Activated naive CD8-positive, alpha-beta T cell treated with anti-CD3 and anti-CD28 coated beads for 36 hours (primary cell): ENCODE results near the gene PCDH1. TPM values are rescaled to one million over a fixed set of nuclear protein-coding genes. Genes with fewer than 3 reads are reported as not detected.

Experiments
- DNase-seq: peaks from one replicate; pipeline ENCODE4 v3.0.0; 2021
- H3K27ac Mint-ChIP-seq: one replicate; pipeline ENCODE4 v1.8.0; 2022; ENCODE audit warnings: mild to moderate bottlenecking, moderate library complexity, mixed read lengths
- H3K27me3 Mint-ChIP-seq: one replicate; pipeline ENCODE4 v1.8.0; 2022; ENCODE audit warnings: mild to moderate bottlenecking, mixed read lengths
- H3K36me3 Mint-ChIP-seq: one replicate; pipeline ENCODE4 v1.8.0; 2021; ENCODE audit warnings: mild to moderate bottlenecking, mixed read lengths
- H3K4me1 Mint-ChIP-seq: one replicate; pipeline ENCODE4 v1.8.0; 2021; ENCODE audit warnings: mixed read lengths
- H3K4me3 Mint-ChIP-seq: one replicate; pipeline ENCODE4 v1.8.0; 2022; ENCODE audit warnings: mild to moderate bottlenecking, moderate library complexity, mixed read lengths
- H3K9me3 Mint-ChIP-seq: one replicate; pipeline ENCODE4 v1.8.0; 2022; ENCODE audit warnings: mixed read lengths
- total RNA-seq, 2 experiments: library from RNA; stranded (reverse); gene quantifications; one replicate each; pipeline ENCODE4 v1.2.3, GENCODE V29; 2021

PCDH1 gene
- total RNA-seq, 2 experiments from 2014 or later = not detected

DNA sequence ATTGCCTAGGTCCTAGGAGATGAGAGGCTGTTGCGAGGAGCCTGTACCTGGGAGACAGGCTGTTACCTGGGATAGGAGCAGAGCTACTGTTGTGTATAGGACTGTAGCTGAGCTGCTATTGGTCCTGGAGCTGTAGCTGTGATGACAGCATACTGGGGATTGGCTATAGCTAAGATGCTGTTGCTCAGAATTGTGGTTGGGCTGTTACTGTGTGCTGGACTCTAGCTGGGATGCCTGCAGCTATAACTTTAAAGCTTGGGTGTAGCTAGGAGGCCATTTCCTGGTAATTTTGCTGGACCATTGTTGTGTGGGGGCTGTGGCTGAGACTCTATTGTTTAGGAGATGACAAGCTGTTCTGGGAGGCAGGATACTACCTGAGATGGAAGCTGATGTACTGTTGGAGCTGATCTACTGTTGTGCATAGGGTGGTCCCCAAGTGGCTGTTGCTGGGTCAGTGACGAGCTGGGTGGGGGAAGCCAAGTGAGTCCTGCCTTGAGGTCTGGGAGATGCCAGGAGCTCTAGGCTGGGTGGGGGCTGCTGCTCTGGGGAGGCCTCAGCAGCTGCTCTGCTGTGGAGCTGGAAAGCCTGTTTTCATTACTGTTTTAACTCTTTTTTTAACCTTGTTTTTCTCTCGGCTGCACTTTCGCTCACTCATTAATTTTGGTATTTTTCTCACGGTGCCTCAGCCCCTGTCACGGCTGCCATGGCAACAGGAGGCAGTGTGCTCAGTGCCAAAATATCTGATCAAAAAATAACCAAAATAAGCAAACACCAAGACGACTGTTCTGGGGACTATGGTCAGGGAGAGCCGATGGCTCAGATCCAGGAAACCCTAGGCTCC is 3.0 kb upstream of the PCDH1 start:
- H3K9me3 Mint-ChIP-seq = no peaks in the 10 kb centered on the region
- no peaks in the 10 kb centered on the region for H3K36me3 Mint-ChIP-seq
- H3K4me1 Mint-ChIP-seq = peaks cover 18% of the 10 kb centered on the region
- H3K4me3 Mint-ChIP-seq = no peak overlapping the region
- H3K27ac Mint-ChIP-seq = no peak overlapping the region
- peaks cover 88% of the 10 kb centered on the region for H3K27me3 Mint-ChIP-seq
- DNase-seq = no peak

DNA sequence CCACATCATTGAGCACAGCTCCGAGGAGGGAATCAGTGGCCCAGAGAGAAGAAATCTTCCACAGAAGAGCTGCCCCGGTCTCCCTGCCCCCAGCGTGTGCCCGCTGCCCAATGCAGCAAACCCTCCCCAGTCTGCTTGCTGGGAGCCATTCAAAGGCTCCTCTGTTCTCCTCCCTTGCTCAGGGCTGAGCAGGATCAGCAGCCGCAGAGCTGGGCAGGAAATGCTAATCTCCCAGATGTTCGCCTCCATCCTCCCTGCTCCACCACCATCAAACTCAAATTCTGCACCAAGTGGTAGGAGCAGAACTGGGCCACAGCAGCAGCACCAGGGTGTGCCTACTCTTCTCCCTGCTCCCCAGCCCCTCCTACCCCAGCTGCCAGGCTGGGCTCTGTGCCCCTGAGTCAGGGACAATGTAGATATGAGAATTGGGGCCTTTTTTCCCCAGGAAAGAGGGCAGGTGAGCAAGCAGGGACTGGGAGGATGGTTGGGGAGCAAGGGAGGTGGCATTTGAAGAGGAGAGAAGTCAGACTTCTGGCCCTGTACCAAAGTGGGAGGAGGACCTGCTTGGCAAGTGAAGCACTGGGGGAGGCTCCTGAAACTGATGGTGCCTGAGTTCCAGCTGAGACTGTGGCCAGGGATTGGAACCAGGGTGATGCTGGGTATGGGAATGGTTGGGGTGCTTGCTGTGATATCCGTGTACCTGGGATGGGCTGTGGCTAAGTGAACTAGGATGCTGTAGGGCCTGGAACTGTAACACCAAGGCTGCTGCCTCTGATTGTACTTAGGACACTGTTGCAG is 1.9 kb upstream of the PCDH1 start:
- Mint-ChIP-seq H3K27ac (no peak overlapping the region), H3K4me3 (no peak overlapping the region), H3K4me1 (peaks cover 21% of the 10 kb centered on the region), H3K9me3 (no peaks in the 10 kb centered on the region), H3K27me3 (peaks cover 87% of the 10 kb centered on the region), H3K36me3 (no peaks in the 10 kb centered on the region)
- no peak for DNase-seq

DNA sequence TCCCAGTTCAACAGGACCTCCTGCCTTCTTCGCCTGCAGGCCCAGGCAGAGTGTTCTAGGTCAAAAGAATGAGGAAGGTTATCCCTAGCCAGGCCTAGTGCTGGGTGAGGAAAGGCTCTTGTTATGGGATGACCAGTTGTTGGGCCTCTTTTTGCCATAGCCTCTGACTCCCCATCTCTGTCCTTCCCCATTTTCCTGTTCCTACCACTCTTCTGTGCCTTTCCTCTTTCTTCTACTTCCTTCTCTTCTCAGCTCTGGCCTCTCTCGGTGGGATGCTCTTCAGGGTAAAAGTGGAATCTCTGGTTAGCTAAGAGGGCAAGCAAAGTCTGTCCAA is 1.2 kb upstream of the PCDH1 start:
- peak overlapping the region; percentile 57 for H3K4me3 Mint-ChIP-seq

DNA sequence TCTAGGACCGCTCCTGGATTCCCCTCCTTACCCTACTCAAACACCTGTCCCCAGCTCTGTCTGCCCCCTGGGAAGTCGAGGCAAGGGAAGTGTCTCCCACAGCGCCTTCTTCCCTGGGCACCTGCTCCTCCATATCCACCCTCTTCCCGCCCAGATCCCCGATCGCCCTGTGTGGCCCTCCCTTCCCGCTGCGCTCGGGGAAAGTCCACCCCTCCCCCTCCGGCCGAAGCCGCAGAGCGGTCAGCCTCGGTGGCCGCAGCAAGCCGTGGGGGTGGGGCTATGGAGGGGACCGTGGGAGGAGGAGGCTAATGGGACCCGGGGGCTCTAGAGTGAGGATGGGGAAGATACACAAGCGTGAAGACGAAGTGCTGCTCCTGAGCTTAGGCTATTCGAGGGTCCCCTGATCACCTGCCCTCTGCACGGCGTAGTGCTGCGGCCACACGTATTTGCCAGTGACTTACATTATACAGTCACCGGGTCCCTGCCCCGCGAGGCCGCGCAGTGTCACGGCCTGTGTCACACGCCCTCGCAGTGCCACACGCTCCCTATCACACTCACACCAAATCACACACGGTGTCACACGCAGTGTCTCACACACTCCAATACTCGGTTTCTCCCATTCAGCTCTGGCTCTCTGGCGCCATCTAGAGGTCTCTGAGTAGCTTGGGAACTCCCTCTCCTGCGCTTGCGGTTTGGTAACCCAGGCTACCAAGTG is 658 bp upstream of the PCDH1 start:
- DNase-seq = peak; percentile 85
- Mint-ChIP-seq H3K9me3 (no peaks in the 10 kb centered on the region), H3K27ac (no peak overlapping the region), H3K36me3 (no peaks in the 10 kb centered on the region), H3K4me1 (peaks cover 21% of the 10 kb centered on the region), H3K4me3 (peak overlapping the region; percentile 57), H3K27me3 (peaks cover 87% of the 10 kb centered on the region)

More for the DNA sequence above, 1.2 kb upstream of the PCDH1 start:
- Mint-ChIP-seq H3K9me3 (no peaks in the 10 kb centered on the region), H3K27ac (no peak overlapping the region), H3K36me3 (no peaks in the 10 kb centered on the region), H3K4me1 (peaks cover 21% of the 10 kb centered on the region), H3K27me3 (peaks cover 87% of the 10 kb centered on the region)
- no peak for DNase-seq

DNA sequence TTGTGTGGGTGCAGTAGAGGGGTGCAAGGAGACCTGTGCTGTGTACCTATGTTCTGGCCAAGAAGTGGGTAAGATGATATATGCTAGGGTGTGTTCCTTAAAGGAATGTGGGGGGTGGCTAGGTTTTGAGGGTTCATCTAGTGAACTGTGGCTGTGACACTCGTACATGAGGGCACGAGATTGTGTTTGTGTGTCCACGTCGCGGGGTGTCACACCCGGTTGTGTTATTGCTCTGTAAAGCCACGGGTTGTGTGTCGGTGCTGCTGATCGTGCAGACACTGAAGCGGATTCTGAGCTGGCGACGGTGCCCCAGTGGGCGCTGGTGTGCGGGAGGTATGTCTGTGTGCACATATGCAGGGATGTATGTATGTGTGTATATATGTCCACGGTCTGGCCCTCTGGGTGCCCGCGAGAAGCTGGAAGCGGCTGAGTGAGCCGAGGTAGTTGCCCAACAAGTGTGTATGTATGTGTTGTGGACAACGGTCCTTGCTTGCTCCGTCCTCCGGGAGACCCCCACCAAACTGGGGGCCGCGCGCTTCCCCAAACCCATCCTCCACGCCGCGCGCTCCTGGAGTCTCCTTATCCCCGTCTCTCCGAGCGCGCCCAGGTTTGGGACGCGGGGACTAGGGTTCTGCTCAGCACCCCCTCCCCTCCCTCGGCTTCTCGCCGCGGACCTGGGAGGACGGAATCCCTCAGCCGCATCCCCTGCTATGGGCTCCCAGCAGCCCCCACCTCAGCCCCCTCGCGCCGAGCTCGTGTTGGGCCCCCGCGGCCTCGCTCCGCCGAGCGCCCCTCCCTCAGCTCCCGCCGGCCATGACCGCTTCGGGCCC is 639 bp downstream of the PCDH1 start:
- Mint-ChIP-seq H3K27ac (no peak overlapping the region), H3K36me3 (no peaks in the 10 kb centered on the region), H3K4me3 (peak overlapping the region; percentile 50), H3K27me3 (peaks cover 82% of the 10 kb centered on the region), H3K4me1 (peaks cover 18% of the 10 kb centered on the region), H3K9me3 (no peaks in the 10 kb centered on the region)
- DNase-seq = no peak

DNA sequence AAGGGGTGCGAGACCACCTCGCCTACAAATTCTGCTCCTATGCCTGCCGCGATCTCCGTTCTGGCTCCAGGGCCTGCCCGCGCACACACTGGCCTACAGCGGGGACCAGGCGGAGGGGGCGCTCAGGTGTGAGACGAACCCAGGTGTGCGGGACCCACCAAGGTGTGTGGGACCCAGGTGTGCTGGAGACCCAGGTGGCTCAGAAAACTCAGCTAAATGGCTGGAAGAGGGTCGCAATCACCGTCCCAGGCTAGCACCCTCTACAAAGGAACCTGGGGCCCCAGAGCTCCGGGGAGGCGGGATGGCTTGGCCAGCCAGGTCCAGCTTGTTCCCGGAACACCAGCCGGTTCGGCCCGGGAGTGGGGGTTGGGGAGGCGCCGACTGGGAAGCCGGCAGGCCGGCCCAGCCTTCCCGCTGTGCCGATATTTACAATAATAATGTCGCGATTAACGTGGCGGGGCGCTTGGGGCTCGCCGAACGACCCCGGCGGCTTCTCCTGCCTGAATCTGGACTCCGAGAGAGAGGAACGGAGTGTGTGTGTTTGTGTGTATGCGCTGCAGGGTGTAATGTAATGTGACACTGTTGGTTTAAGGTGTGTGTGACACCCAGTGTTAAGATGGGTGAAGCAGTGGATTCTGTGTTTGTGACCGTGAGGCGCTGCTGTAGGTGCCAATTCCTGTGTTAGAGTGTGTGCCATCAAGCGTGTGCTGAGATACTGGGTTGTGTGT is 1.4 kb downstream of the PCDH1 start:
- H3K4me1 Mint-ChIP-seq = peaks cover 18% of the 10 kb centered on the region
- no peak overlapping the region for H3K27ac Mint-ChIP-seq
- H3K9me3 Mint-ChIP-seq = no peaks in the 10 kb centered on the region
- no peak for DNase-seq
- H3K27me3 Mint-ChIP-seq = peaks cover 74% of the 10 kb centered on the region
- peak overlapping the region; percentile 1 for H3K4me3 Mint-ChIP-seq
- H3K36me3 Mint-ChIP-seq = no peaks in the 10 kb centered on the region

DNA sequence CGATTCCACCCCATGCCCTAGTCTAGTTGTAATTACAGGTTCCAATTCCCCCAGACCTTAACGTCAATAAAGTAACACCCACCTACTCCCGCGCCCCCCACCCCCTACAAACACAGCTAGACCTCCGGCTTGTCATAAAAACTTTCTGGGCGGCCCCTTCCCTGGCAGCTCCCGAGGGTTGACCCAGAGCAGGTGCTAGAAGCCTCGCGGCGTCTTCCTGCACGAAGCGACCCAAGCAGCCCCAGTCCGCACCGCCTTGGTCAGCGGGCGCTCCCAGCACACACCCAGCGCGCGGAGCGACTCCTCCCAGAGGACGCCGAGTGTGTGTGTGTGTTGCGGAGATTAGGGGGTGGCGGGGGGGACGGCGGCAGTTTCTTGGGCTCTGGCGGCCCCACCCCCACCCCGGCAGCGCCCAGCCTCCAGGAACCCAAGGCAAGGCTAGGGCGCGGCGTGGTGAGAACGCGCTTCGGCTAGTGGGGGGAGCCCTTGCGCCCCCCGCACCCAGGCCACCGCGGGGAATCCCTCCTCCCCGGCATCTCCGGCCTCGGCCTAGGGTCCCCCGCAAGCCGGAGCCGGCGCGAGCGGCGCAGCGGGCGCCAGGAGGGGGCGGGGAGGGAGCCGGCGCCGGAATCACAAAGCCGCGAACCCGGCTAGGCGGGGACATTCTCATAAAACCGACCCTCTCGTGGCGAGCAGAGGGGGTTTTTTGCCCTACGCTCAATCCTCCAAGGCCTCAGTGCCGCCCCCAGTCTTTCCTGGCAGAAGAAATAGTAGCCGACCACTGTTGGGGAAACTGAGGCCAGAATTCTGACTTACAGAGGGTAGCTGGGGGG is 2.2 kb downstream of the PCDH1 start:
- peaks cover 67% of the 10 kb centered on the region for H3K27me3 Mint-ChIP-seq
- no peak for DNase-seq
- H3K36me3 Mint-ChIP-seq = no peaks in the 10 kb centered on the region
- H3K9me3 Mint-ChIP-seq = no peaks in the 10 kb centered on the region
- no peak overlapping the region for H3K27ac Mint-ChIP-seq
- H3K4me1 Mint-ChIP-seq = peaks cover 18% of the 10 kb centered on the region
- no peak overlapping the region for H3K4me3 Mint-ChIP-seq

DNA sequence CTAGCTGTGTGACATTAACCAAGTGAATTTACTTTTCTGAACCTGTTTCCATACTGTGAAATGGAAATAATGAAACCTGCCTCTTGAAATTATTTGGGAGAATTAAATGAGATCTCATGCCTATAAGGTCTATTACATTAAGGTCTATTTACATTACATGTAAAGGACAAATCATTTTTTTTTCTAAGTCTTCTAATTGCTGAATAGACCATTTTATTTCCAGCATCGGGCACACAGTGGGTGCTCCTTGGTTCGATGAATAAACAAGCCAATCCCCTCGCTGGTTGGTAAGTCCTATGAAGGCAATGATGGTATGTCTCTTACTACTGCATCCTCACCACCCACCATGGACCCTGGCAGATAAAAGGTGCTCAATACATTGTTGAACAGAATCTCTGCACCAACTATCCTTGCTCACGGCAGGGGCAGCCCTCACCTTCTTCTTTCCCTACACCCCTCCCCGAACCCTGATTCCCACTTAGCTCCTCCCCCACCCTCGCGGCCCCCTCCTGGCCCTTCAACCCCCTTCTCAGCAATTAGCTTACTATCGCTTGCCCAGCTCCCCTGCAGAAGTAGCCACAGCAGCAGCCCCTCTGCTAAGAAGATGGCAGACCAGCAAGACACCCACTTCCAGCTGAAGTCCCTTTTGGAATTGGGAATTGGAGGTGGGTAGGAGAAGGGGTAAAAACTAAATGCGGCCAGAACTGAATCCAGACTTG is 3.0 kb downstream of the PCDH1 start:
- Mint-ChIP-seq H3K4me3 (no peak overlapping the region), H3K36me3 (no peaks in the 10 kb centered on the region), H3K9me3 (no peaks in the 10 kb centered on the region), H3K27ac (no peak overlapping the region), H3K27me3 (peaks cover 66% of the 10 kb centered on the region), H3K4me1 (peaks cover 18% of the 10 kb centered on the region)
- DNase-seq = no peak

DNA sequence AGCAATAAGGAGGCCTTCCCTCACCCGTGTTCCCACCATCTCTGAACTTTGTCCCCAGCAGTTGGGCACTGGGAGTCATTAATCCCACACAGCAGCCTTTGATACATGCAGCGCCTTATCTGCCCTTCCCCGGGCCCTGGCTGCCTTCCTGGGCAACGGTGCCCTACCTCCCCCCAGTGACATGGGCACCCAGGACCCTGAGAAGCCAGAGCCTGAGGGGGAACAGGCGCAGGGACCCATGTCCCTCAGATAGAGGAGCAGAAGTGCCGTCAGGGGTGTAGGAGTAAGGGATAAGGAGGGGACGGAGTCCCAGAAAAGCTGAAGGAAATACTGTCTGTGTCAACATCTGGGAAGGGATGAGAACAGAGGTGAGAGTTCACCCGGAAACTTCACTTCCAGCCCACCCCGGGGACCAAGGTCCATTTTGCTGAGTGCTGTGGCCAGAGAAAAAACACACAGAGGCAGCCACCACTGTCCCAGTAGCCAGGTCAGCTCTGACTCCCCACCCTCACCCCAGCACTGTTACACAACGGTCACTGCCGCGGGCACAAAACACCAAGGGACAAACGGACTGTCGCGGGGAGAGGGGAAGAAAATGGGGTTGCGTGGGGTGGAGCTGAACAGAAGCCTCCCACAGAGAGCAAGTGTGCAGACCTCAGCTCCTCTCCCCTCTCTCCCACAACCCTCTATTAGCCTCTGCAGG is 3.8 kb downstream of the PCDH1 start:
- Mint-ChIP-seq H3K9me3 (no peaks in the 10 kb centered on the region), H3K27ac (no peak overlapping the region), H3K4me3 (no peak overlapping the region), H3K27me3 (peaks cover 60% of the 10 kb centered on the region), H3K36me3 (no peaks in the 10 kb centered on the region), H3K4me1 (peaks cover 16% of the 10 kb centered on the region)
- DNase-seq = no peak

DNA sequence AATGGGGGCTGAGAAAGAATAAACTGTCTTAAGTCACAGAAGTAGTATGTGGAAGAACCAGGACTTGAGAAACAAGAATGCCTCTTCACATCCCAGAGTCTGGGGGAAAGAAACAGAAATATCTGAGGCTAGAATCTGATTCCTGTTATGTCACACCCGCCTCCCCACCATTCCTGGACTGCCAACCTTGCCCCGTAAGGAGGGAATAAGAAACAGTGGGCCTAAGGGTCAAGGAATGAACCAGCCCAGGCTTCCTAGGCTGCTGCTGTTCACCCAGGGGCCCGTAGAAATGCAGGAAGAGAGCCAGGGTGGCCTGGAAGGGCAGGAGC is 4.3 kb downstream of the PCDH1 start:
- Mint-ChIP-seq H3K4me1 (peaks cover 12% of the 10 kb centered on the region), H3K27me3 (peaks cover 55% of the 10 kb centered on the region), H3K9me3 (no peaks in the 10 kb centered on the region), H3K4me3 (no peak overlapping the region), H3K36me3 (no peaks in the 10 kb centered on the region), H3K27ac (no peak overlapping the region)
- no peak for DNase-seq

DNA sequence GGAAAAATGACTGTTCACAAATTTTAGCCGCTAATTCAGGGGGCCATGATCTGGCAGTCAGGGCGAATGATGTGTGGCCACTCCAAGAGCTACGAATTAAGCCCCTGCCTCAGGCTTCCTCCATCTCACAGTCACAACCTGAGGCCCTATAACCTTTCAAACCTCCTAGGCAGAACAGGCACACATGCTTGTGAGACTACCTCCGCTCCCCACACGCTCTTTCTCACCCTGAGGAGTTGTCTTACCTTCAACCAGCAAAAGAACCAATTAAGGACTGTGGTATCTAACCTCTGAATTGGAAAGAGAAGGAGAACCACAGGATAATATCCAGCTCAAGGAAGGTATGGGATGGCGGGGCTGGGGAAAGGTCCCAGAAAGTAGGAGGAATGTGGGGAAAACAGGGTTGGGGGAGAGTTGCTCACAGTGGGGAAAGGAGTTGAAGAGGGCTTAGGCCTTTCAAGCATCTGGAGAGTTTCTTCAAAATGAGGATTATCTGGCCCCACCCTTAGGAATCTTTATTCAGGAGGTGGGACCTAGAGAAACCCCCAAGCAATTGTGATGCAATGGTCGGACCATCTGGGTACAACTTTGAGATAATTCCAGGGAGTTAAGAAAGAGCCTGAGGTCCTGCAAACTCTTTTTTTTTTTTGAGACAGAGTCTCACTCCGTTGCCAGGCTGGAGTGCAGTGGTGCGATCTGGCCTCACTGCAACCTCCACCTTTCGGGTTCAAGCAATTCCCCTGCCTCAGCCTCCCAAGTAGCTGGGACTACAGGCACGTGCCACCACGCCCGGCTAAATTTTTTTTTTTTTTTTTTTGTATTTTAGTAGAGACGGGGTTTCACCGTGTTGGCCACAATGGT is 5.5 kb downstream of the PCDH1 start:
- Mint-ChIP-seq H3K4me1 (peaks cover 10% of the 10 kb centered on the region), H3K27ac (no peak overlapping the region), H3K36me3 (no peaks in the 10 kb centered on the region), H3K9me3 (no peaks in the 10 kb centered on the region), H3K27me3 (peaks cover 46% of the 10 kb centered on the region), H3K4me3 (no peak overlapping the region)
- no peak for DNase-seq

DNA sequence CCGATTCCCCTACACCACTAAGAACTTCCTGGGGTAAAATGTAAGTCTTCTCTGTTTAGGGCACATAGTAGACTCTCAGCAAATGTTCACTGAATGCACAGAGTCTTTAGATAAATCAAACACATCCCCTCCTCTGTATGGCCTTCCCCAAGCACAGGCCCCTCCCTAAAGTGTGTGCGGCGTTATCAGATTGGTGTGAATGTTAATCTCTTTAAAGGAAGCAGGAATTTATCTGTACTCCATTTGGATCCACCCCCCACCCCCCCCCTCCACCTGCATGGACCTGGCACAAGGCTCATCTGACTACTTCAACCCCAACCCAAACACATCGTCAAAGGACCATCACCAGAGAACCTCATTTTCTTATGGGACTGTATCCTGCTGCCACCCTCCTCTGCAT is 6.3 kb downstream of the PCDH1 start:
- no peaks in the 10 kb centered on the region for H3K36me3 Mint-ChIP-seq
- DNase-seq = no peak
- H3K4me3 Mint-ChIP-seq = no peak overlapping the region
- H3K4me1 Mint-ChIP-seq = peaks cover 3% of the 10 kb centered on the region
- H3K27me3 Mint-ChIP-seq = peaks cover 38% of the 10 kb centered on the region
- H3K9me3 Mint-ChIP-seq = no peaks in the 10 kb centered on the region
- H3K27ac Mint-ChIP-seq = no peak overlapping the region
